HepG2 (cell line): ENCODE data around the gene MIER1. TPM values are rescaled to one million over a fixed set of nuclear protein-coding genes. Genes with fewer than 3 reads are reported as not detected.
A peak's percentile ranks its signal among the peaks of the same experiment; 100 is the strongest.

Experiments
- CCDC6 ChIP-seq: sonication (generic); formaldehyde crosslinking; IDR thresholded peaks from 2 replicates; pipeline ENCODE4 v1.8.1; 2022; ENCODE audit warnings: mild to moderate bottlenecking, missing genetic modification reagents, moderate library complexity
- FOXO4 ChIP-seq: sonication (generic); formaldehyde crosslinking; conservative IDR thresholded peaks from 2 replicates; pipeline ENCODE4 v1.8.1; 2023; ENCODE audit warnings: missing genetic modification reagents
- HOMEZ ChIP-seq: IDR thresholded peaks from 2 replicates; pipeline ENCODE4 v1.6.1; 2016; ENCODE audit warnings: low read depth
- KMT2B ChIP-seq: IDR thresholded peaks from 2 replicates; pipeline ENCODE4 v1.6.1; 2016; ENCODE audit warnings: missing genetic modification reagents, missing compliant biosample characterization
- PCBP1 ChIP-seq: fragments of 200-400 bp; formaldehyde crosslinking; IDR thresholded peaks from 2 replicates; pipeline ENCODE4 v1.6.1; 2017; ENCODE audit warnings: mild to moderate bottlenecking, low read depth, low read length, borderline replicate concordance
- PITX1 ChIP-seq: sonication (generic); formaldehyde crosslinking; IDR thresholded peaks from 2 replicates; pipeline ENCODE4 v1.5.1; 2020; ENCODE audit warnings: mild to moderate bottlenecking, missing genetic modification reagents
- TOE1 ChIP-seq: sonication (generic); formaldehyde crosslinking; IDR thresholded peaks from 2 replicates; pipeline ENCODE4 v1.4.0; 2020; ENCODE audit warnings: mild to moderate bottlenecking, missing genetic modification reagents
- ZNF20 ChIP-seq: sonication (generic); formaldehyde crosslinking; IDR thresholded peaks from 2 replicates; pipeline ENCODE4 v1.4.0; 2020; ENCODE audit warnings: mild to moderate bottlenecking, moderate library complexity, missing genetic modification reagents
- ZNF235 ChIP-seq: sonication (generic); formaldehyde crosslinking; IDR thresholded peaks from 2 replicates; pipeline ENCODE4 v1.8.1; 2023; ENCODE audit warnings: mild to moderate bottlenecking, missing genetic modification reagents, borderline replicate concordance
- ZNF350 ChIP-seq: sonication (generic); formaldehyde crosslinking; IDR thresholded peaks from 2 replicates; pipeline ENCODE4 v1.4.0; 2020; ENCODE audit warnings: mild to moderate bottlenecking, low read depth, missing genetic modification reagents, borderline replicate concordance
- ZNF580 ChIP-seq: IDR thresholded peaks from 2 replicates; pipeline ENCODE4 v1.6.1; 2016; ENCODE audit warnings: low read depth, borderline replicate concordance
- ZNF674 ChIP-seq: sonication (generic); formaldehyde crosslinking; IDR thresholded peaks from 2 replicates; pipeline ENCODE4 v1.5.0; 2020; ENCODE audit warnings: low read depth, mild to moderate bottlenecking, missing genetic modification reagents
- polyA plus RNA-seq, 8 experiments: library from polyadenylated mRNA; depleted of rRNA in 3 of 8; stranded (reverse) in 7 of 8; unstranded in 1 of 8; fragments of >200 nt; fragmentation: Illumina TruSeq in 4 of 8; extraction: Trizol in 4 of 8; gene quantifications; 2 replicates each; pipeline versions ENCODE4 v1.2.1 to v1.2.3, GENCODE V29; 2011 to 2016; ENCODE audit warnings: low read depth in 4 of 8, missing spikeins in 1 of 8, mixed read lengths in 1 of 8; ENCODE audit not compliant: insufficient read depth in 1 of 8
- total RNA-seq, 5 experiments: library from RNA; depleted of rRNA; stranded (reverse); fragments of >200 nt; fragmentation: Illumina TruSeq; extraction: Trizol; gene quantifications; 2 replicates each; pipeline ENCODE4 v1.2.3, GENCODE V29; 2016; ENCODE audit warnings: low read depth in 1 of 5
- TF ChIP-seq, protein P1 (sequence below): sonication (generic); formaldehyde crosslinking; IDR thresholded peaks from 2 replicates; pipeline ENCODE4 v1.5.0; 2020; ENCODE audit warnings: mild to moderate bottlenecking, low read depth, missing genetic modification reagents, borderline replicate concordance
- TF ChIP-seq, protein P2 (sequence below): sonication (generic); formaldehyde crosslinking; IDR thresholded peaks from 2 replicates; pipeline ENCODE4 v1.5.1; 2020; ENCODE audit warnings: mild to moderate bottlenecking, missing genetic modification reagents
- TF ChIP-seq, protein P3 (sequence below): sonication (generic); formaldehyde crosslinking; IDR thresholded peaks from 2 replicates; pipeline ENCODE4 v1.4.0; 2020; ENCODE audit warnings: missing genetic modification reagents, borderline replicate concordance

The MIER1 gene
- total and polyA plus RNA-seq, 2 of the 13 experiments (the other 11 are each of a cell fraction or from before 2014, with no cell fraction given): 7.0 to 30.4 TPM

GRCh38 chr1:66929999-66930822 lies 5.4 kb downstream of the MIER1 start (continued):
- TF ChIP-seq, protein P1, sequence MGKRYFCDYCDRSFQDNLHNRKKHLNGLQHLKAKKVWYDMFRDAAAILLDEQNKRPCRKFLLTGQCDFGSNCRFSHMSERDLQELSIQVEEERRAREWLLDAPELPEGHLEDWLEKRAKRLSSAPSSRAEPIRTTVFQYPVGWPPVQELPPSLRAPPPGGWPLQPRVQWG (CRISPR knock-in tag): no peak
- TF ChIP-seq ZNF20 (no peak), KMT2B (CRISPR knock-in tag) (no peak; the same call in 1 of the 2 replicates), ZNF235 (CRISPR knock-in tag) (no peak), HOMEZ (CRISPR knock-in tag) (no peak), PCBP1 (no peak), ZNF350 (CRISPR knock-in tag) (no peak), ZNF674 (no peak), TOE1 (CRISPR knock-in tag) (no peak), FOXO4 (CRISPR knock-in tag) (no peak), PITX1 (CRISPR knock-in tag) (no peak), CCDC6 (CRISPR knock-in tag) (0 out of 2 replicates have a peak, but pooled peaks have one; percentile 22), ZNF580 (CRISPR knock-in tag) (peak; percentile 27)
- TF ChIP-seq, protein P2, sequence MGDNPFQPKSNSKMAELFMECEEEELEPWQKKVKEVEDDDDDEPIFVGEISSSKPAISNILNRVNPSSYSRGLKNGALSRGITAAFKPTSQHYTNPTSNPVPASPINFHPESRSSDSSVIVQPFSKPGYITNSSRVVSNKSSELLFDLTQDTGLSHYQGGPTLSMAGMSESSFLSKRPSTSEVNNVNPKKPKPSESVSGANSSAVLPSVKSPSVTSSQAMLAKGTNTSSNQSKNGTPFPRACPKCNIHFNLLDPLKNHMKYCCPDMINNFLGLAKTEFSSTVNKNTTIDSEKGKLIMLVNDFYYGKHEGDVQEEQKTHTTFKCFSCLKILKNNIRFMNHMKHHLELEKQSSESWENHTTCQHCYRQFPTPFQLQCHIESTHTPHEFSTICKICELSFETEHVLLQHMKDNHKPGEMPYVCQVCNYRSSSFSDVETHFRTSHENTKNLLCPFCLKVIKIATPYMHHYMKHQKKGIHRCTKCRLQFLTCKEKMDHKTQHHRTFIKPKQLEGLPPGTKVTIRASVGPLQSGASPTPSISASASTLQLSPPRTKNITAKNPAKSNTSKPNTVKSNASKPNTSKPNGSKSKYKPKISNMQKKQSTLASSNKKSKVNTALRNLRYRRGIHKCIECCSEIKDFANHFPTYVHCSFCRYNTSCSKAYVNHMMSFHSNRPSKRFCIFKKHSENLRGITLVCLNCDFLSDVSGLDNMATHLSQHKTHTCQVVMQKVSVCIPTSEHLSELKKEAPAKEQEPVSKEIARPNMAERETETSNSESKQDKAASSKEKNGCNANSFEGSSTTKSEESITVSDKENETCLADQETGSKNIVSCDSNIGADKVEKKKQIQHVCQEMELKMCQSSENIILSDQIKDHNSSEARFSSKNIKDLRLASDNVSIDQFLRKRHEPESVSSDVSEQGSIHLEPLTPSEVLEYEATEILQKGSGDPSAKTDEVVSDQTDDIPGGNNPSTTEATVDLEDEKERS (CRISPR knock-in tag): 0 out of 2 replicates have a peak, but pooled peaks have one; percentile 36
- TF ChIP-seq, protein P3, sequence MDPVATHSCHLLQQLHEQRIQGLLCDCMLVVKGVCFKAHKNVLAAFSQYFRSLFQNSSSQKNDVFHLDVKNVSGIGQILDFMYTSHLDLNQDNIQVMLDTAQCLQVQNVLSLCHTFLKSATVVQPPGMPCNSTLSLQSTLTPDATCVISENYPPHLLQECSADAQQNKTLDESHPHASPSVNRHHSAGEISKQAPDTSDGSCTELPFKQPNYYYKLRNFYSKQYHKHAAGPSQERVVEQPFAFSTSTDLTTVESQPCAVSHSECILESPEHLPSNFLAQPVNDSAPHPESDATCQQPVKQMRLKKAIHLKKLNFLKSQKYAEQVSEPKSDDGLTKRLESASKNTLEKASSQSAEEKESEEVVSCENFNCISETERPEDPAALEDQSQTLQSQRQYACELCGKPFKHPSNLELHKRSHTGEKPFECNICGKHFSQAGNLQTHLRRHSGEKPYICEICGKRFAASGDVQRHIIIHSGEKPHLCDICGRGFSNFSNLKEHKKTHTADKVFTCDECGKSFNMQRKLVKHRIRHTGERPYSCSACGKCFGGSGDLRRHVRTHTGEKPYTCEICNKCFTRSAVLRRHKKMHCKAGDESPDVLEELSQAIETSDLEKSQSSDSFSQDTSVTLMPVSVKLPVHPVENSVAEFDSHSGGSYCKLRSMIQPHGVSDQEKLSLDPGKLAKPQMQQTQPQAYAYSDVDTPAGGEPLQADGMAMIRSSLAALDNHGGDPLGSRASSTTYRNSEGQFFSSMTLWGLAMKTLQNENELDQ: no peak
